ENCODE data around the gene LAYN.

- no peak for TF ChIP-seq USF1 (CRISPR knock-in tag; IDR thresholded peaks at IDR 0.05)
- no peak for TF ChIP-seq ELF4 (CRISPR knock-in tag; IDR thresholded peaks at IDR 0.05; ENCODE audit: low read depth)
- no peak for TF ChIP-seq ESRRA (CRISPR knock-in tag; IDR thresholded peaks at IDR 0.05; ENCODE audit: borderline replicate concordance)
- TF ChIP-seq ZNF263 (CRISPR knock-in tag; IDR thresholded peaks at IDR 0.05; ENCODE audit: low read depth) = no peak
- no peak for TF ChIP-seq NR3C1 (CRISPR knock-in tag; conservative IDR thresholded peaks at IDR 0.05; ENCODE audit: low read depth)
Observed at GRCh38 chr11:111560800-111561199, 20.3 kb downstream of the LAYN start.
